HepG2 (cell line): ENCODE results near the gene CCL23. TPM values are rescaled to one million over a fixed set of nuclear protein-coding genes. Genes with fewer than 3 reads are reported as not detected.

ENCODE experiments used
- ATF4 ChIP-seq, 2 experiments: fragments of 450-650 bp in 1 of 2; sonication (generic) in 1 of 2; formaldehyde crosslinking; IDR thresholded peaks; 2 replicates each; pipeline versions ENCODE4 v1.5.0 to v1.8.0; 2020 to 2022; ENCODE audit warnings: mild to moderate bottlenecking in 1 of 2, missing genetic modification reagents in 1 of 2
- BRCA1 ChIP-seq: sonication (generic); formaldehyde crosslinking; IDR thresholded peaks from 2 replicates; pipeline ENCODE4 v1.4.0; 2020; ENCODE audit warnings: missing genetic modification reagents
- BRD4 ChIP-seq: sonication (generic); formaldehyde crosslinking; IDR thresholded peaks from 2 replicates; pipeline ENCODE4 v1.4.0; 2020; ENCODE audit warnings: missing genetic modification reagents
- CEBPZ ChIP-seq: IDR thresholded peaks from 2 replicates; pipeline ENCODE4 v1.6.1; 2012; ENCODE audit warnings: low read length, improper control_type of control experiment
- CHD2 ChIP-seq: IDR thresholded peaks from 2 replicates; pipeline ENCODE4 v1.6.1; 2011; ENCODE audit warnings: low read depth, low read length, improper control_type of control experiment
- FOXJ3 ChIP-seq: sonication (generic); formaldehyde crosslinking; IDR thresholded peaks from 2 replicates; pipeline ENCODE4 v1.4.0; 2020; ENCODE audit warnings: missing genetic modification reagents, mild to moderate bottlenecking, borderline replicate concordance
- GATA4 ChIP-seq: sonication (generic); IDR thresholded peaks from 2 replicates; pipeline ENCODE4 v1.6.1; 2016; ENCODE audit warnings: antibody characterized with exemption, low read depth, borderline replicate concordance
- KLF9 ChIP-seq: IDR thresholded peaks from 2 replicates; pipeline ENCODE4 v1.6.1; 2016; ENCODE audit warnings: low read depth
- MLLT10 ChIP-seq: sonication (generic); formaldehyde crosslinking; IDR thresholded peaks from 2 replicates; pipeline ENCODE4 v1.4.0; 2020; ENCODE audit warnings: missing genetic modification reagents
- MYC ChIP-seq: sonication (generic); formaldehyde crosslinking; IDR thresholded peaks from 2 replicates; pipeline ENCODE4 v1.9.0; 2021; ENCODE audit warnings: missing genetic modification reagents, borderline replicate concordance
- NBN ChIP-seq: fragments of 450-650 bp; conservative IDR thresholded peaks from 2 replicates; pipeline ENCODE4 v1.6.1; 2017
- SMAD9 ChIP-seq: sonication (generic); formaldehyde crosslinking; IDR thresholded peaks from 2 replicates; pipeline ENCODE4 v1.5.1; 2020; ENCODE audit warnings: mild to moderate bottlenecking, missing genetic modification reagents
- SP5 ChIP-seq: IDR thresholded peaks from 2 replicates; pipeline ENCODE4 v1.6.1; 2016; ENCODE audit warnings: low read depth, borderline replicate concordance
- TFE3 ChIP-seq: IDR thresholded peaks from 2 replicates; pipeline ENCODE4 v1.6.1; 2016
- U2AF2 ChIP-seq: fragments of 200-400 bp; formaldehyde crosslinking; IDR thresholded peaks from 2 replicates; pipeline ENCODE4 v1.6.1; 2017; ENCODE audit warnings: low read depth, mild to moderate bottlenecking, low read length
- ZBTB4 ChIP-seq: sonication (generic); formaldehyde crosslinking; IDR thresholded peaks from 2 replicates; pipeline ENCODE4 v1.4.0; 2020; ENCODE audit warnings: missing genetic modification reagents, mild to moderate bottlenecking, borderline replicate concordance
- ZFP90 ChIP-seq: sonication (generic); formaldehyde crosslinking; IDR thresholded peaks from 2 replicates; pipeline ENCODE4 v1.8.0; 2022; ENCODE audit warnings: missing genetic modification reagents, mild to moderate bottlenecking, inconsistent platforms, borderline replicate concordance
- ZNF572 ChIP-seq: sonication (generic); formaldehyde crosslinking; IDR thresholded peaks from 2 replicates; pipeline ENCODE4 v1.5.1; 2020; ENCODE audit warnings: mild to moderate bottlenecking, missing genetic modification reagents
- ZNF639 ChIP-seq: conservative IDR thresholded peaks from 2 replicates; pipeline ENCODE4 v1.6.1; 2018; ENCODE audit warnings: missing genetic modification reagents
- ZNF75D ChIP-seq: sonication (generic); formaldehyde crosslinking; IDR thresholded peaks from 2 replicates; pipeline ENCODE4 v1.8.1; 2023; ENCODE audit warnings: missing genetic modification reagents, mild to moderate bottlenecking, borderline replicate concordance
- ZSCAN12 ChIP-seq: sonication (generic); formaldehyde crosslinking; IDR thresholded peaks from 2 replicates; pipeline ENCODE4 v1.9.0; 2021; ENCODE audit warnings: mild to moderate bottlenecking, missing genetic modification reagents
- polyA plus RNA-seq, 8 experiments: library from polyadenylated mRNA; depleted of rRNA in 3 of 8; stranded (reverse) in 7 of 8; unstranded in 1 of 8; fragments of >200 nt; fragmentation: Illumina TruSeq in 4 of 8; extraction: Trizol in 4 of 8; gene quantifications; 2 replicates each; pipeline versions ENCODE4 v1.2.1 to v1.2.3, GENCODE V29; 2011 to 2016; ENCODE audit warnings: low read depth in 4 of 8, missing spikeins in 1 of 8, mixed read lengths in 1 of 8; ENCODE audit not compliant: insufficient read depth in 1 of 8
- total RNA-seq, 5 experiments: library from RNA; depleted of rRNA; stranded (reverse); fragments of >200 nt; fragmentation: Illumina TruSeq; extraction: Trizol; gene quantifications; 2 replicates each; pipeline ENCODE4 v1.2.3, GENCODE V29; 2016; ENCODE audit warnings: low read depth in 1 of 5

Gene CCL23
- total and polyA plus RNA-seq, 2 of the 13 experiments (the other 11 are each of a cell fraction or from before 2014, with no cell fraction given): not detected

GRCh38 chr17:36008998-36009665 lies 8.6 kb downstream of the CCL23 start (continued):
- TF ChIP-seq ATF4 (CRISPR knock-in tag; IDR thresholded peaks at IDR 0.05): no peak
- no peak for TF ChIP-seq ZSCAN12 (CRISPR knock-in tag)
- no peak for TF ChIP-seq FOXJ3 (CRISPR knock-in tag)
- no peak for TF ChIP-seq ZNF639 (CRISPR knock-in tag)
- no peak for TF ChIP-seq U2AF2
- peak; percentile 78; the same call in 1 of the 2 replicates for TF ChIP-seq ZBTB4
- no peak for TF ChIP-seq NBN
- no peak for TF ChIP-seq BRD4 (CRISPR knock-in tag)
- TF ChIP-seq CHD2: no peak
- TF ChIP-seq BRCA1: no peak
- no peak for TF ChIP-seq KLF9 (CRISPR knock-in tag)
- TF ChIP-seq MLLT10 (CRISPR knock-in tag): no peak
- TF ChIP-seq CEBPZ: no peak
- TF ChIP-seq MYC: peak; percentile 51; the same call in 1 of the 2 replicates
- TF ChIP-seq GATA4: no peak
- TF ChIP-seq ZNF75D (CRISPR knock-in tag): no peak
- TF ChIP-seq SMAD9 (CRISPR knock-in tag): no peak
- no peak for TF ChIP-seq SP5
- no peak for TF ChIP-seq TFE3 (CRISPR knock-in tag)
- TF ChIP-seq ZFP90 (CRISPR knock-in tag): no peak
- no peak for TF ChIP-seq ZNF572 (CRISPR knock-in tag)
